ENCODE results near the gene RAD9A. TPM values are rescaled to one million over a fixed set of nuclear protein-coding genes. Genes with fewer than 3 reads are reported as not detected.

Gene RAD9A
- polyA plus RNA-seq, 1 of the 3 experiments (the other 2 are of a cell fraction), result 22.3 TPM

DNA sequence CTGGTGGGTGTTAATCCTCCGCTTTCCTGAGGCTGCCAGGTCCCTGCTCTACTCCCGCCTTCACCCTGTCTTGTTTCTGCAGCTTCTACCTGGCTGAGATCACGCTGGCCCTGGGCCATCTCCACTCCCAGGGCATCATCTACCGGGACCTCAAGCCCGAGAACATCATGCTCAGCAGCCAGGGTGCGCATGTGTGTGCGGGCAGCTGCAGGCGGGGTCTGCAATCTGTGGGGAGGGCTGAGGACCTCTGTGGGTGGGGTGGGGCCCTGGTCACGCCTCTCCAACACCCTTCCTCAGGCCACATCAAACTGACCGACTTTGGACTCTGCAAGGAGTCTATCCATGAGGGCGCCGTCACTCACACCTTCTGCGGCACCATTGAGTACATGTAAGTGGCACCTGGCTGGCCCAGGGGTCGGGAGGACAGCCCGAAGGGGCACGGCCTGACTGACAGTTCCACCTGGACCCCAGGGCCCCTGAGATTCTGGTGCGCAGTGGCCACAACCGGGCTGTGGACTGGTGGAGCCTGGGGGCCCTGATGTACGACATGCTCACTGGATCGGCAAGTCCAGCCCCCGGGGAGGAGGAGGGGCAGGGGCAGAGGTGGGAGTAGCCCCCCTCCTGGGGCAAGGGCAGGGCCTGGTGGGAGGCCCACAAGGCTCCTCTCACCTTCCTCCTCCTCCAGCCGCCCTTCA is 41.0 kb downstream of the RAD9A start (continued):
- no peak for TF ChIP-seq FOXJ3 (CRISPR knock-in tag; IDR thresholded peaks at IDR 0.05)
- TF ChIP-seq, protein P1, sequence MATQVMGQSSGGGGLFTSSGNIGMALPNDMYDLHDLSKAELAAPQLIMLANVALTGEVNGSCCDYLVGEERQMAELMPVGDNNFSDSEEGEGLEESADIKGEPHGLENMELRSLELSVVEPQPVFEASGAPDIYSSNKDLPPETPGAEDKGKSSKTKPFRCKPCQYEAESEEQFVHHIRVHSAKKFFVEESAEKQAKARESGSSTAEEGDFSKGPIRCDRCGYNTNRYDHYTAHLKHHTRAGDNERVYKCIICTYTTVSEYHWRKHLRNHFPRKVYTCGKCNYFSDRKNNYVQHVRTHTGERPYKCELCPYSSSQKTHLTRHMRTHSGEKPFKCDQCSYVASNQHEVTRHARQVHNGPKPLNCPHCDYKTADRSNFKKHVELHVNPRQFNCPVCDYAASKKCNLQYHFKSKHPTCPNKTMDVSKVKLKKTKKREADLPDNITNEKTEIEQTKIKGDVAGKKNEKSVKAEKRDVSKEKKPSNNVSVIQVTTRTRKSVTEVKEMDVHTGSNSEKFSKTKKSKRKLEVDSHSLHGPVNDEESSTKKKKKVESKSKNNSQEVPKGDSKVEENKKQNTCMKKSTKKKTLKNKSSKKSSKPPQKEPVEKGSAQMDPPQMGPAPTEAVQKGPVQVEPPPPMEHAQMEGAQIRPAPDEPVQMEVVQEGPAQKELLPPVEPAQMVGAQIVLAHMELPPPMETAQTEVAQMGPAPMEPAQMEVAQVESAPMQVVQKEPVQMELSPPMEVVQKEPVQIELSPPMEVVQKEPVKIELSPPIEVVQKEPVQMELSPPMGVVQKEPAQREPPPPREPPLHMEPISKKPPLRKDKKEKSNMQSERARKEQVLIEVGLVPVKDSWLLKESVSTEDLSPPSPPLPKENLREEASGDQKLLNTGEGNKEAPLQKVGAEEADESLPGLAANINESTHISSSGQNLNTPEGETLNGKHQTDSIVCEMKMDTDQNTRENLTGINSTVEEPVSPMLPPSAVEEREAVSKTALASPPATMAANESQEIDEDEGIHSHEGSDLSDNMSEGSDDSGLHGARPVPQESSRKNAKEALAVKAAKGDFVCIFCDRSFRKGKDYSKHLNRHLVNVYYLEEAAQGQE (IDR thresholded peaks at IDR 0.05; ENCODE audit: low read depth, low read length), result no peak
- TF ChIP-seq, protein P2, sequence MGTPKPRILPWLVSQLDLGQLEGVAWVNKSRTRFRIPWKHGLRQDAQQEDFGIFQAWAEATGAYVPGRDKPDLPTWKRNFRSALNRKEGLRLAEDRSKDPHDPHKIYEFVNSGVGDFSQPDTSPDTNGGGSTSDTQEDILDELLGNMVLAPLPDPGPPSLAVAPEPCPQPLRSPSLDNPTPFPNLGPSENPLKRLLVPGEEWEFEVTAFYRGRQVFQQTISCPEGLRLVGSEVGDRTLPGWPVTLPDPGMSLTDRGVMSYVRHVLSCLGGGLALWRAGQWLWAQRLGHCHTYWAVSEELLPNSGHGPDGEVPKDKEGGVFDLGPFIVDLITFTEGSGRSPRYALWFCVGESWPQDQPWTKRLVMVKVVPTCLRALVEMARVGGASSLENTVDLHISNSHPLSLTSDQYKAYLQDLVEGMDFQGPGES (IDR thresholded peaks at IDR 0.05; ENCODE audit: low read depth, low read length), result no peak
- no peak for TF ChIP-seq EZH2phosphoT487 (IDR thresholded peaks at IDR 0.05; ENCODE audit: borderline replicate concordance, low read depth)
- TF ChIP-seq MEF2A (IDR thresholded peaks at IDR 0.05; ENCODE audit: borderline replicate concordance, low read depth), result no peak
- no peak for TF ChIP-seq TEAD4 (IDR thresholded peaks at IDR 0.05; ENCODE audit: borderline replicate concordance, insufficient read depth)
- TF ChIP-seq POLR2AphosphoS5 (IDR thresholded peaks at IDR 0.05; ENCODE audit: low read depth, low read length), result no peak
- no peak for TF ChIP-seq YY1 (IDR thresholded peaks at IDR 0.05; ENCODE audit: low read depth)

DNA sequence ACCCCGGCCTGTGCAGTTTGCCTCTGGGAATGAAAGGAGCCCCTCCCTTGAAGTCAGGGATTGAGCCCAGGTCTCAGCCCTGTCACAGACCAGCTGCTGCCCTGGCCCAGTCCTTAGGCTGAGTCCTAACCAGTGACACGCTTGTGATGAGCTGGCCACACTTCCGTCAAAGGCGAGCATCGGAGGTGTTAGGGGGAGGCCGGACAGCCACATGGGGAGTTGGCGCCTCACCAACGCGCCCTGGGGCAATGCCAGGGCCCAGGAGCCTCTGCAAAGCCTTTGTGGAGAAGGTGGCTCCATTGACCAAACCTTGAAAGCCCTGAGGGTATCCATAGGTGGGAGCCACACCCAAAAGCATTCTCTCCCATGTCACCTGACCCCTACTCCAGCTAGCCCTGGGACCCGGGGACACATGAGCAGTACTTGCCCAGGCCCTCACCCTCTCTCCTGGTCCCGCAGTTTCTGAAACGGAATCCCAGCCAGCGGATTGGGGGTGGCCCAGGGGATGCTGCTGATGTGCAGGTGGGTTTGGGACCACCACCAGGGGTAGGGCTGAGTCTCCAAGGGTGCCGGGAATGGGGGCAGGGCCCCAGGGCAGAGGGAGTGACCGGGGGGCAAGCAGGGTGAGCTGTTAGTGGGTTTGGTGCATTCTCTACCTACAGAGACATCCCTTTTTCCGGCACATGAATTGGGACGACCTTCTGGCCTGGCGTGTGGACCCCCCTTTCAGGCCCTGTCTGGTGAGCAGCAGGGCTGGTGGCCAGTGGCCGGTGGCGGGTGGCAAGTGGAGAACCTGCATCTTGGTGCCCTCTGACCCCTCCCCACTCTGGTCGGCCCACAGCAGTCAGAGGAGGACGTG is 42.0 kb downstream of the RAD9A start:
- Histone ChIP-seq H3K9me2 (no peaks in the 10 kb centered on the region), H3K36me3 (replicated peaks in 1 of 2; ENCODE audit: control insufficient read depth in 1 of 2, insufficient read depth in 2 of 2, low read length in 1 of 2) (peaks cover 3 to 39% of the 10 kb centered on the region in 2 experiments)
- CTCF ChIA-PET, result interaction anchor here (0.6 kb wide), 1 partner anchor 27 kb away, joined by 3 read pairs; no protein-coding TSS in a partner anchor

More for the DNA sequence above, 42.0 kb downstream of the RAD9A start:
- WGBS (ENCODE audit: low lambda C conversion rate), result 92% methylated on average over 6 of the region's 22 CpGs
- TF ChIP-seq, protein P1 (IDR thresholded peaks at IDR 0.05; ENCODE audit: low read depth, low read length), result no peak
- TF ChIP-seq, protein P3, sequence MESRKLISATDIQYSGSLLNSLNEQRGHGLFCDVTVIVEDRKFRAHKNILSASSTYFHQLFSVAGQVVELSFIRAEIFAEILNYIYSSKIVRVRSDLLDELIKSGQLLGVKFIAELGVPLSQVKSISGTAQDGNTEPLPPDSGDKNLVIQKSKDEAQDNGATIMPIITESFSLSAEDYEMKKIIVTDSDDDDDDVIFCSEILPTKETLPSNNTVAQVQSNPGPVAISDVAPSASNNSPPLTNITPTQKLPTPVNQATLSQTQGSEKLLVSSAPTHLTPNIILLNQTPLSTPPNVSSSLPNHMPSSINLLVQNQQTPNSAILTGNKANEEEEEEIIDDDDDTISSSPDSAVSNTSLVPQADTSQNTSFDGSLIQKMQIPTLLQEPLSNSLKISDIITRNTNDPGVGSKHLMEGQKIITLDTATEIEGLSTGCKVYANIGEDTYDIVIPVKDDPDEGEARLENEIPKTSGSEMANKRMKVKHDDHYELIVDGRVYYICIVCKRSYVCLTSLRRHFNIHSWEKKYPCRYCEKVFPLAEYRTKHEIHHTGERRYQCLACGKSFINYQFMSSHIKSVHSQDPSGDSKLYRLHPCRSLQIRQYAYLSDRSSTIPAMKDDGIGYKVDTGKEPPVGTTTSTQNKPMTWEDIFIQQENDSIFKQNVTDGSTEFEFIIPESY (IDR thresholded peaks at IDR 0.05; ENCODE audit: borderline replicate concordance, low read depth), result no peak
- TF ChIP-seq FOXJ3 (CRISPR knock-in tag; IDR thresholded peaks at IDR 0.05) (no peak), MXI1 (IDR thresholded peaks at IDR 0.05; ENCODE audit: low read depth, low read length) (no peak), POLR2AphosphoS5 (IDR thresholded peaks at IDR 0.05; ENCODE audit: low read depth, low read length) (no peak)
- Histone ChIP-seq H3K79me2 (ENCODE audit: insufficient read depth) (peaks cover 23% of the 10 kb centered on the region), H2AFZ (ENCODE audit: low read depth) (no peak overlapping the region), H3K4me3 (ENCODE audit: low read depth in 2 of 2, low read length in 1 of 2) (no peak overlapping the region), H3K4me1 (ENCODE audit: control insufficient read depth in 1 of 2, insufficient read depth in 2 of 2, low read depth in 1 of 2, low read length in 1 of 2) (peaks cover 3 to 7% of the 10 kb centered on the region in 2 experiments; a peak in 1 of 4 replicates), H3K9ac (no peak overlapping the region), H3K27ac (ENCODE audit: low read depth in 2 of 2, low read length in 1 of 2) (no peak overlapping the region), H3K9me3 (no peaks in the 10 kb centered on the region), H3F3A (replicated peaks; ENCODE audit: insufficient read depth) (no peaks in the 10 kb centered on the region), H3K27me3 (ENCODE audit: insufficient read depth) (no peaks in the 10 kb centered on the region), H3K4me2 (no peak overlapping the region), H4K20me1 (ENCODE audit: insufficient read depth) (no peaks in the 10 kb centered on the region)
- DNase-seq, result no peak
- POLR2A ChIA-PET, result no interaction called here
